DND-41 (cell line): ENCODE results near the gene WDR70.
"Not testable (repeated sequence)": the region's sequence is repeated elsewhere in the genome, so short reads cannot be mapped to it uniquely, and the experiment has no call there.

Experiments used
- ATAC-seq: fragments of 200-7000 bp; cut with Tn5 transposase; 3 replicates; pipeline ENCODE4 v1.9.1; 2021; ENCODE audit warnings: low read depth; ENCODE audit not compliant: insufficient read depth
- DNase-seq: peaks from one replicate; pipeline ENCODE4 v3.0.0-alpha.2; 2020
- H2AFZ ChIP-seq: 2 replicates; pipeline ENCODE4 v1.6.0; 2012; ENCODE audit warnings: low read depth, low read length
- H3K27ac ChIP-seq: 2 replicates; pipeline ENCODE4 v1.5.1; 2012; ENCODE audit warnings: low read length, inconsistent platforms
- H3K27me3 ChIP-seq: fragments of 200-600 bp; sonication (generic); 2 replicates; pipeline ENCODE4 v1.6.0; 2012; ENCODE audit warnings: low read length, mild to moderate bottlenecking, inconsistent platforms; ENCODE audit not compliant: insufficient read depth, poor library complexity
- H3K36me3 ChIP-seq: 2 replicates; pipeline ENCODE4 v1.5.1; 2012; ENCODE audit warnings: low read length, inconsistent platforms; ENCODE audit not compliant: insufficient read depth
- H3K4me1 ChIP-seq: 2 replicates; pipeline ENCODE4 v1.5.1; 2012; ENCODE audit warnings: mild to moderate bottlenecking, low read length; ENCODE audit not compliant: insufficient read depth
- H3K4me2 ChIP-seq: 2 replicates; pipeline ENCODE4 v1.6.0; 2012; ENCODE audit warnings: mild to moderate bottlenecking, moderate library complexity, low read length, inconsistent platforms; ENCODE audit not compliant: insufficient read depth
- H3K4me3 ChIP-seq, 2 experiments: fragments of 200-600 bp in 1 of 2; shearing (Covaris generic) in 1 of 2; 2 replicates each; pipeline ENCODE4 v1.5.1; 2012 to 2016; ENCODE audit warnings: inconsistent platforms in 2 of 2, low read length in 2 of 2, mild to moderate bottlenecking in 2 of 2, low read depth in 1 of 2, moderate library complexity in 1 of 2
- H3K79me2 ChIP-seq: 2 replicates; pipeline ENCODE4 v1.6.0; 2012; ENCODE audit warnings: low read length, inconsistent platforms; ENCODE audit not compliant: insufficient read depth
- H3K9ac ChIP-seq: 2 replicates; pipeline ENCODE4 v1.6.0; 2012; ENCODE audit warnings: low read depth, mild to moderate bottlenecking, inconsistent platforms, low read length, moderate library complexity
- H3K9me3 ChIP-seq: 2 replicates; pipeline ENCODE4 v1.5.1; 2012; ENCODE audit warnings: low read length, moderate library complexity, mild to moderate bottlenecking, inconsistent platforms; ENCODE audit not compliant: insufficient read depth, severe bottlenecking
- H4K20me1 ChIP-seq: 2 replicates; pipeline ENCODE4 v1.6.0; 2012; ENCODE audit warnings: low read length; ENCODE audit not compliant: insufficient read depth
- EZH2 ChIP-seq: IDR thresholded peaks from 3 replicates; pipeline ENCODE4 v1.6.1; 2012; ENCODE audit warnings: borderline replicate concordance, low read depth, mild to moderate bottlenecking, moderate library complexity, low read length, inconsistent platforms; ENCODE audit not compliant: severe bottlenecking
- TF ChIP-seq, protein P1 (sequence below): IDR thresholded peaks from 2 replicates; pipeline ENCODE4 v1.5.1; 2012; ENCODE audit warnings: borderline replicate concordance, low read length, moderate library complexity, mild to moderate bottlenecking; ENCODE audit not compliant: poor library complexity, severe bottlenecking; ENCODE audit errors: extremely low read depth

WDR70 gene

GRCh38 chr5:37396352-37396751 is 17.2 kb downstream of the WDR70 start:
- H3K4me2 ChIP-seq: no peak overlapping the region
- no peaks in the 10 kb centered on the region for H3K4me1 ChIP-seq
- H3K9me3 ChIP-seq: no peaks in the 10 kb centered on the region
- H3K36me3 ChIP-seq: peaks cover 40% of the 10 kb centered on the region
- ATAC-seq (no peak), DNase-seq (no peak)
- H3K79me2 ChIP-seq: peaks cover 2% of the 10 kb centered on the region; the same call in 1 of the 2 replicates
- H3K9ac ChIP-seq: no peak overlapping the region
- no peak overlapping the region for H2AFZ ChIP-seq
- no peak overlapping the region for H3K4me3 ChIP-seq
- H3K27me3 ChIP-seq: no peaks in the 10 kb centered on the region
- no peak overlapping the region for H3K27ac ChIP-seq
- no peak for TF ChIP-seq EZH2
- TF ChIP-seq, protein P1, sequence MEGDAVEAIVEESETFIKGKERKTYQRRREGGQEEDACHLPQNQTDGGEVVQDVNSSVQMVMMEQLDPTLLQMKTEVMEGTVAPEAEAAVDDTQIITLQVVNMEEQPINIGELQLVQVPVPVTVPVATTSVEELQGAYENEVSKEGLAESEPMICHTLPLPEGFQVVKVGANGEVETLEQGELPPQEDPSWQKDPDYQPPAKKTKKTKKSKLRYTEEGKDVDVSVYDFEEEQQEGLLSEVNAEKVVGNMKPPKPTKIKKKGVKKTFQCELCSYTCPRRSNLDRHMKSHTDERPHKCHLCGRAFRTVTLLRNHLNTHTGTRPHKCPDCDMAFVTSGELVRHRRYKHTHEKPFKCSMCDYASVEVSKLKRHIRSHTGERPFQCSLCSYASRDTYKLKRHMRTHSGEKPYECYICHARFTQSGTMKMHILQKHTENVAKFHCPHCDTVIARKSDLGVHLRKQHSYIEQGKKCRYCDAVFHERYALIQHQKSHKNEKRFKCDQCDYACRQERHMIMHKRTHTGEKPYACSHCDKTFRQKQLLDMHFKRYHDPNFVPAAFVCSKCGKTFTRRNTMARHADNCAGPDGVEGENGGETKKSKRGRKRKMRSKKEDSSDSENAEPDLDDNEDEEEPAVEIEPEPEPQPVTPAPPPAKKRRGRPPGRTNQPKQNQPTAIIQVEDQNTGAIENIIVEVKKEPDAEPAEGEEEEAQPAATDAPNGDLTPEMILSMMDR: no peak
- no peaks in the 10 kb centered on the region for H4K20me1 ChIP-seq

DNA sequence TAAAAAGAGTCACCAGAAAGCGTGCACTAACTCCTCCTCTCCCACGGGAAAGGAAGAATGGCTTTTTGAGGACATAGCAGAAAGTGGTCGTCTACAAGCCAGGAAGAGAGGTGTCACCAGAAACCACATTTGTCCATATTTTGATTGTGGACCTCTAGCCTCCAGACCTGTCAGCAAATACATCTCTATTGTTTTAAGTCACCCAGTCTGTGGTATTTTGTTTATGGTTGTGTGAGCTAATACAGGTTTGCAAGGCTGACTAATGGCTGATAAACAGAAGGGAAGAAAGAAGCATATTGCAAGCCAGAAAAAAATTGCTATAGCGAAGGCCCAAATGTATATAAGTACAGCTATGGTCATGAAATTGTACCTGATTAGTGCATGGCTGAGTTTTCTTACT is 21.4 kb downstream of the WDR70 start:
- Histone ChIP-seq H3K27me3 (no peaks in the 10 kb centered on the region), H3K9me3 (no peaks in the 10 kb centered on the region), H3K36me3 (peaks cover 23% of the 10 kb centered on the region), H3K4me1 (no peaks in the 10 kb centered on the region), H2AFZ (no peak overlapping the region), H4K20me1 (no peaks in the 10 kb centered on the region), H3K27ac (no peak overlapping the region), H3K9ac (no peak overlapping the region), H3K79me2 (no peaks in the 10 kb centered on the region), H3K4me3 (no peak overlapping the region), H3K4me2 (no peak overlapping the region)
- ATAC-seq (no peak), DNase-seq (no peak)
- no peak for TF ChIP-seq EZH2
- TF ChIP-seq, protein P1: no peak

GRCh38 chr5:37412515-37412914 is 33.4 kb downstream of the WDR70 start:
- TF ChIP-seq, protein P1: no peak
- H3K27ac ChIP-seq: no peak overlapping the region
- H3K79me2 ChIP-seq: no peaks in the 10 kb centered on the region
- no peak overlapping the region for H3K4me2 ChIP-seq
- ATAC-seq: no peak
- H3K9ac ChIP-seq: no peak overlapping the region
- H4K20me1 ChIP-seq: no peaks in the 10 kb centered on the region
- H3K4me3 ChIP-seq: no peak overlapping the region
- H3K4me1 ChIP-seq: no peaks in the 10 kb centered on the region
- no peak for DNase-seq
- no peaks in the 10 kb centered on the region for H3K9me3 ChIP-seq
- peaks cover 16% of the 10 kb centered on the region; the same call in 1 of the 2 replicates for H3K36me3 ChIP-seq
- H2AFZ ChIP-seq: no peak overlapping the region
- no peaks in the 10 kb centered on the region for H3K27me3 ChIP-seq

GRCh38 chr5:37415456-37415855 is 36.3 kb downstream of the WDR70 start:
- not testable (repeated sequence) for H3K4me1 ChIP-seq, H3K4me2 ChIP-seq, H4K20me1 ChIP-seq, H3K9ac ChIP-seq, H3K79me2 ChIP-seq, ATAC-seq, H3K27ac ChIP-seq, DNase-seq, H3K4me3 ChIP-seq, H2AFZ ChIP-seq, H3K27me3 ChIP-seq, H3K9me3 ChIP-seq
- peaks cover 13% of the 10 kb centered on the region; the same call in 1 of the 2 replicates for H3K36me3 ChIP-seq
